ENCODE measurements around the gene JAZF1. TPM values are rescaled to one million over a fixed set of nuclear protein-coding genes. Genes with fewer than 3 reads are reported as not detected.

Gene JAZF1
- total and polyA plus RNA-seq, 2 of the 8 experiments (the other 6 are each of a cell fraction or from before 2014, with no cell fraction given) = 2.6 to 21.8 TPM

GRCh38 chr7:28170701-28171100 is 9.9 kb downstream of the JAZF1 start:
- no peak overlapping the region for H4K5ac ChIP-seq (ENCODE audit: insufficient read length, low read depth, low read length)
- H3K4ac ChIP-seq (replicated peaks; ENCODE audit: insufficient read length, low read depth, low read length) = no peak overlapping the region
- no peak overlapping the region for H2BK5ac ChIP-seq (ENCODE audit: low read depth, low read length)
- H3K18ac ChIP-seq (ENCODE audit: extremely low read depth, low read length) = no peak overlapping the region
- no peak overlapping the region for H3K4me2 ChIP-seq (ENCODE audit: insufficient read depth in 1 of 2, low read depth in 2 of 2, low read length in 2 of 2)
- 77% methylated on average over 6 of the region's 6 CpGs; no CpG with 5 or more reads in 1 of the 2 experiments for WGBS, 2 experiments (ENCODE audit: extremely low coverage in 1 of 2, insufficient coverage in 1 of 2, insufficient read length in 1 of 2, insufficient replicate concordance in 2 of 2, low coverage in 1 of 2, low lambda C conversion rate in 2 of 2, missing lambda C conversion rate in 1 of 2)
- 0 out of 2 replicates have a peak, but pooled peaks cover 2% of the 10 kb centered on the region for H3K79me1 ChIP-seq (ENCODE audit: low read depth, low read length)
- H3K27ac ChIP-seq (ENCODE audit: low read depth, low read length) = no peak overlapping the region
- no peak overlapping the region for H4K91ac ChIP-seq (replicated peaks; ENCODE audit: insufficient read length, low read length)
- H3K14ac ChIP-seq (ENCODE audit: insufficient read length) = no peak overlapping the region
- no peak overlapping the region for H2BK15ac ChIP-seq (ENCODE audit: low read length)
- no peak overlapping the region for H3K23ac ChIP-seq (ENCODE audit: insufficient read length)
- H3K56ac ChIP-seq (replicated peaks; ENCODE audit: insufficient read length, low read depth, low read length) = no peak overlapping the region
- H2BK20ac ChIP-seq (ENCODE audit: low read length) = no peak overlapping the region
- no peak for TF ChIP-seq SP4 (IDR thresholded peaks at IDR 0.05; ENCODE audit: low read length)
- no peak for TF ChIP-seq BACH1 (IDR thresholded peaks at IDR 0.05; ENCODE audit: low read length)
- no peak for TF ChIP-seq CHD1 (IDR thresholded peaks at IDR 0.05; ENCODE audit: low read depth, low read length)
- TF ChIP-seq KDM1A (IDR thresholded peaks at IDR 0.05; ENCODE audit: borderline replicate concordance, low read length) = no peak
- no peak for TF ChIP-seq TAF7 (optimal IDR thresholded peaks at IDR 0.05; ENCODE audit: borderline replicate concordance, low read depth, low read length)
- TF ChIP-seq CBX8 (IDR thresholded peaks at IDR 0.05; ENCODE audit: borderline replicate concordance, low read depth, low read length) = no peak
- no peak for TF ChIP-seq SIN3A (conservative IDR thresholded peaks at IDR 0.05 in 1 of 2, IDR thresholded peaks at IDR 0.05 in 1 of 2; ENCODE audit: low read depth in 1 of 2, low read length in 2 of 2)
- no peak for TF ChIP-seq ATF2 (IDR thresholded peaks at IDR 0.05; ENCODE audit: low read length)
- TF ChIP-seq RBBP5 (IDR thresholded peaks at IDR 0.05; ENCODE audit: borderline replicate concordance, low read depth, low read length) = no peak
- no peak for TF ChIP-seq GTF2F1 (IDR thresholded peaks at IDR 0.05; ENCODE audit: borderline replicate concordance, low read depth, low read length)
- TF ChIP-seq CHD2 (IDR thresholded peaks at IDR 0.05; ENCODE audit: low read length) = no peak
- H3K27me3 ChIP-seq (replicated peaks in 1 of 4; ENCODE audit: control insufficient read depth in 3 of 4, extremely low read depth in 1 of 4, insufficient read depth in 3 of 4, low read length in 3 of 4) = no peaks in the 10 kb centered on the region
- ChIA-PET CTCF (ENCODE audit: partially characterized antibody) (interaction anchor here (0.7 kb wide), 1 partner anchor 101 kb away, joined by 3 read pairs; no protein-coding TSS in a partner anchor), POLR2A (ENCODE audit: partially characterized antibody) (no interaction called here)
- DNase-seq (ENCODE audit: low read depth in 1 of 2, low spot score in 2 of 2) (no peak), FAIRE-seq (no peak)
- H3K36me3 ChIP-seq (ENCODE audit: control insufficient read depth in 2 of 4, insufficient read depth in 4 of 4, low read length in 3 of 4) = no peaks in the 10 kb centered on the region
- H3K79me2 ChIP-seq (ENCODE audit: control insufficient read depth in 1 of 2, insufficient read depth in 2 of 2, low read length in 2 of 2) = peaks cover 0 to 42% of the 10 kb centered on the region in 2 experiments; a peak in 3 of 4 replicates
- no peaks in the 10 kb centered on the region for H3K9me3 ChIP-seq (ENCODE audit: insufficient read depth in 2 of 2, low read depth in 1 of 2, low read length in 1 of 2)
- no peak overlapping the region for H3K4me3 ChIP-seq (ENCODE audit: extremely low read depth in 1 of 4, insufficient read depth in 2 of 4, low read depth in 3 of 4, low read length in 4 of 4)
- no peak overlapping the region for H2BK120ac ChIP-seq (replicated peaks; ENCODE audit: low read depth, low read length)
- H4K8ac ChIP-seq (ENCODE audit: extremely low read depth, insufficient read depth, low read length) = no peak overlapping the region; the same call in 1 of the 2 replicates
- H3K23me2 ChIP-seq (ENCODE audit: low read depth, low read length) = peaks cover 1% of the 10 kb centered on the region; the same call in 1 of the 2 replicates
- H3K9ac ChIP-seq (replicated peaks in 1 of 4; ENCODE audit: extremely low read depth in 1 of 4, low read depth in 3 of 4, low read length in 3 of 4) = no peak overlapping the region
- H2AFZ ChIP-seq (ENCODE audit: low read length) = no peak overlapping the region
- H4K20me1 ChIP-seq (replicated peaks in 1 of 2; ENCODE audit: control insufficient read depth in 1 of 2, insufficient read depth in 2 of 2, low read length in 2 of 2) = peaks cover 0 to 3% of the 10 kb centered on the region in 2 experiments
- H2BK12ac ChIP-seq (ENCODE audit: low read depth, low read length) = no peak overlapping the region
- H3K4me1 ChIP-seq (replicated peaks in 1 of 4; ENCODE audit: control insufficient read depth in 3 of 4, insufficient read depth in 4 of 4, low read length in 3 of 4) = peaks cover 0 to 24% (median 10%) of the 10 kb centered on the region in 4 experiments; a peak in 6 of 7 replicates
- H2AK5ac ChIP-seq (ENCODE audit: low read depth, low read length) = no peak overlapping the region

All from H1 (cell line).